Activated CD4-positive, CD25-positive, alpha-beta regulatory T cell (primary cell): Measurements from ENCODE around the gene PGBD5.
"Not testable (repeated sequence)": the region's sequence is repeated elsewhere in the genome, so short reads cannot be mapped to it uniquely, and the experiment has no call there.

Experiments
- DNase-seq, 4 experiments: peaks; one replicate each; lab custom pipeline; 2025; lab: John Stamatoyannopoulos, UW

PGBD5 gene, protein sequence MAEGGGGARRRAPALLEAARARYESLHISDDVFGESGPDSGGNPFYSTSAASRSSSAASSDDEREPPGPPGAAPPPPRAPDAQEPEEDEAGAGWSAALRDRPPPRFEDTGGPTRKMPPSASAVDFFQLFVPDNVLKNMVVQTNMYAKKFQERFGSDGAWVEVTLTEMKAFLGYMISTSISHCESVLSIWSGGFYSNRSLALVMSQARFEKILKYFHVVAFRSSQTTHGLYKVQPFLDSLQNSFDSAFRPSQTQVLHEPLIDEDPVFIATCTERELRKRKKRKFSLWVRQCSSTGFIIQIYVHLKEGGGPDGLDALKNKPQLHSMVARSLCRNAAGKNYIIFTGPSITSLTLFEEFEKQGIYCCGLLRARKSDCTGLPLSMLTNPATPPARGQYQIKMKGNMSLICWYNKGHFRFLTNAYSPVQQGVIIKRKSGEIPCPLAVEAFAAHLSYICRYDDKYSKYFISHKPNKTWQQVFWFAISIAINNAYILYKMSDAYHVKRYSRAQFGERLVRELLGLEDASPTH

DNA sequence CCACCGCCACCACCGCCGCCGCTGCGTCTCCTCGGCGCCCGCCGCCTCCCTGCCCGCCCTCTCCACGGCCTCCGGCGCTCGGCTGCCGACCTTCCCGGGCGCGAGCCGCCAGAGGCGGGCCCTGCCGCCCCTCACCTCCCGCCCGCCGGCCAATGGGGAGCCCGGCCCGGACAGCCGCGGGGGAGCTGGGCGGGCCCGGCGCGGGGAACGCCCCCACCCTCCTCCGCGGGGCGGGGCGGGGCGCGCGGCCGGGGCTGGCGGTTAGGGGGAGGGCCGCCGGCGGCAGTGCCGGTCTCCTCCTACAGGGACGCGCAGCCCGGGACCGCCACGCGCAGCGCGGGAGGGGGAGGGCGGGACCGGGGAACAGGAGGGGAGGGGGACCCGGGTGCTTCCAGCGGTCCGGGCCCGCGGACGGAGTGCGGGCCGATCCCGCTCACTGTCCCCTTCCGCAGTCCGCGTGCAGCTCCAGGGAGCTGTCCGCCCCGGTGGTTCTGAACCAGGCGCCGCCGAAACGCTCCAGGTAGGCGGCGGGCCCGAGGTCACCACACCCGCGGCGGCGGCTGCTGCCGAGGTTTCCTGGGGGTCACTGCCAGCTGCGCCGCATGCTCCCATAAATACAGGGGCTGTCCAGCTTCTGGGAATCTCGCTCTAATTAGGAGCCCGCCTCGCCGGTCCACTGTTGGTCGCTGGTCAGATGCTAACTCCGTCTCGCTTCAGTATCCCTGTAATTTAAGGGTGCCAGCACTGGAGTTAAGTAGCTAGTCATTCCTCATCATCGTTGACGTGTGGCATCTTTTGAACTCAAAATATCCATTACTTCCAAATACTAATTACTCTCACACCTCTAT, at the start of gene PGBD5:
TSS of gene PGBD5 (minus strand) at position 87 of the 848 bp plus-strand sequence. CDS start 404 bp downstream, outside the sequence.
- peak in 1 of 4 experiments; percentile 21 for DNase-seq

DNA sequence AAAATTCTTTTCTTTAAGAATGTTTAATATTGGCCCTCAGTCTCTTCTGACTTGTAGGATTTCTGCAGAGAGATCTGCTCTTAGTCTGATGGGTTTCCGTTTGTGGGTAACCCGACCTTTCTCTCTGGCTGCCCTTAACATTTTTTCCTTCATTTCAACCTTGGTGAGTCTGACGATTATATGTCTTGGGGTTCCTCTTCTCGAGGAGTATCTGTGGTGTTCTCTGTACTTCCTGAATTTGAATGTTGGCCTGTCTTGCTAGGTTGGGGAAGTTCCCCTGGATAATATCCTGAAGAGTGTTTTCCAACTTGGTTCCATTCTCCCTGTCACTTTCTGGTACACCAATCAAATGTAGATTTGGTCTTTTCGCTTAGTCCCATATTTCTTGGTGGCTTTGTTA, 48.8 kb upstream of the PGBD5 start:
- not testable (repeated sequence) for DNase-seq

DNA sequence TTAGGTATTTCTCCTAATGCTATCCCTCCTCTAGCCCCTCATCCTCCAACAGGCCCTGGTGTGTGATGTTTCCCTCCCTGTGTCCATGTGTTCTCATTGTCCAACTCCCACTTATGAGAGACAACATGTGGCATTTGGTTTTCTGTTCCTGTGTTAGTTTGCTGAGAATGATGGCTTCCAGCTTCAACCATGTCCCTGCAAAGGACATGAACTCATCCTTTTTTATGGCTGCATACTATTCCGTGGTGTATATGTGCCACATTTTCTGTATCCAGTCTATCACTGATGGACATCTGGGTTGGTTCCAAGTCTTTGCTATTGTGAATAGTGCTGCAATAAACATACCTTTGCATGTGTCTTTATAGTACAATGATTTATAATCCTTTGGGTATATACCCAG, 44.6 kb upstream of the PGBD5 start:
- DNase-seq = not testable (repeated sequence)

DNA sequence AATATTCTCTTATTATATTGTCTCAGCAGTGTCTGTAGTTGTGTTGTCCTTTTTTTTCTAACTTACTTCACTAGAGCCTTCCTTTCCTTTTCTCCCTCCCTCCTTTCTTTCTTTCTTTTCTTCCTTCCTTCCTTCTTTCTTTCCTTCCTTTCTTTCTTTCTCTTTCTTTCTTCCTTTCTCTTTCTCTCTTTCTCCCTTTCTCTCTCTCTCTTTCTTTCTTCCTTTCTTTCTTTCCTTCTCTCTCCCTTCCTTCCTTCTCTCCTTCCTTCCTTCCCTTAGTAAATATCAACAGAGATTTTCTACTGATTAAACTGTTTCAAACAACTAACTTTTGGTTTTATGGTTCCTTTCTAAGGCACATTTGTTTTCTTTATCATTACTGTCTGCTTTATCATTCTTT, 43.1 kb upstream of the PGBD5 start:
- DNase-seq = no peak

DNA sequence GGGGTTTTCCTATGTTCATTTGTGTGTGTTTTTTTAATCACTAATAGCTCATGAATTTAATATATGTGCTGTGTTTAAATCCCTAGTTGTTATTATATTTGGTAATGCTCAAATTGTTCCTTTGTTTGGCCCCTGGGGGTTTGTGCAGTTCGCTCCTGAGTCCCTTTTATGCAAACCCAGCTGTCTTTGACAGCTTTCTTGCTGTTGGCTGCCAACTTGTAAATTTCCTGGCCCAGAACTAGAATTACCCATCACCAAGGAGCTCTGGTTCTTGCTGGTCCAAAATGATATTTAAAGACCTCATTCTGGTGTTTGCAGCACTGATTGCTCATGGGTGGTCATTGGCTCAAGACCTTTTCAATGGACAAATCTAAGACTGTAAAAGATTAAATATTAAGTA, 39.6 kb upstream of the PGBD5 start:
- DNase-seq = no peak

DNA sequence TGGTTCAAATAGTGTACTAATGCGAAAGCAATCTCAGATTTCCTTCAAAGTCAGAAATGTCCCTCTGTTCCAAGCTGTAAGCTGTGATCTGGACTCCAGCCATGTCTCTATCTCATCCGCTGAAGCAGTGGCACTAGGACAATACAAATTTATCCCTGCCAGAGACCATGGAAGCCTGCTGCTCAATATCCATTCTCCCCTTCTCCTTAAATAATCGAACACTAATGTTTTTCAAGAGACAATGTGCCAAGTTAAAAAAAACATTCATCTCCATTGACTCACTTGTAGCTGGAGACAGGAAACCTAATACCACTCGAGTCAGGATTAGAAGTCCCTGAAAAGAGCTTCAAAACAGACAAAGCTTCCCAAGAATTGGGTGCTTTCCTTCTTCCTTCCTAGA, 38.5 kb upstream of the PGBD5 start:
- no peak for DNase-seq

DNA sequence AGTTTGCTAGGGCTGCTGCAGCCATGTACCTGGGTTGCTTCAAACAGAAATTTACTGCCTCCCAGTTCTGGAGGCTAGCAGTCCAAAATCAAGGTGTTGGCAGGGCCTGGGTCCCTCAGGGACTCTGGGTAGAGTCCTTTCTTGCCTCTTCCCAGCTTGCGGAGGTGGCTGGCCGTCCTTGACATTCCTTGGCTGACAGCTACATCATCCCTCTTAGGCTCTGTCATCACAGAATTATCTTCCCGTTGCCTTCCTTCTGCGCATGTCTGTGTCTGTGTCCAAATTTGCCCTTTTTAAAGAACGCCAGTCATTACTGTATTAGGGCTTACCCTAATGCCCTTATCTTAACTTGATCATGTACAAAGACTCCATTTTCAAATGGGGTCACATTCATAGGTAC, 37.6 kb upstream of the PGBD5 start:
- no peak for DNase-seq

DNA sequence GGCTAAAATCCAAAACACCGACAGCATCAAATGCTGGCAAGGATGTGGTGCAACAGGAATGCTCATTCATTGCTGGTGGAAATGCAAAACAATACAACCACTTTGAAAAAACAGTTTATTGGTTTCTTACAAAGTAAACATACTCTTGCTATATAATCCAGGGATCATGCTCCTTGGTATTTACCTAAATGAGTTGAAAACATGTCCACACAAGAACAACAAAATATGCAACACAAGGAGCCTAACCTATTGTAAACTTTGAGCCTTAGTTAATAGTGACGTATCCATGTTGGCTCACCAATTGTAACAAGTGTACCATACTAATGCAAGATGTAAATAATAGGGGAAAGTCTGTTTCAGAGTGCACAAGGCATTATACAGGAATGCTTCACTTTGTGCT, 37.2 kb upstream of the PGBD5 start:
- no peak for DNase-seq

DNA sequence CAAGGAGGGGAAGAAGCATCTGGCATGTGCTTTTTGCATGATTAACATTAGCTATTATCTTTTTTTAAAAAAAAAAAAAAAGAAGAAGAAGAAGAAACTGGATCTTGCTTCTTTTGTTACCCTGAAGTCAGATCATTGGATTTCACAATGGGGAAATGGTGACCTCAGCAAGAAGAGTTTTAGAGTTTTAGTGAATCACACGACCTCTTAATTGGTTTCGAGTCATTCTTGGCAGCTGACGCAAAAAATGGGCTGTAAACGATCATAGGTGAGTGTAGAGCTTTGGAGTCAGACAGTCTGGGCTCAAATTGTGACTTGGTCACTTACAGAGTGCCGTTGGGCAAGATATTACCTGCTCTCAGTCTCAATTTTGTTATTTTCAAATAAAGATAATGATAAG, 33.3 kb upstream of the PGBD5 start:
- no peak for DNase-seq

DNA sequence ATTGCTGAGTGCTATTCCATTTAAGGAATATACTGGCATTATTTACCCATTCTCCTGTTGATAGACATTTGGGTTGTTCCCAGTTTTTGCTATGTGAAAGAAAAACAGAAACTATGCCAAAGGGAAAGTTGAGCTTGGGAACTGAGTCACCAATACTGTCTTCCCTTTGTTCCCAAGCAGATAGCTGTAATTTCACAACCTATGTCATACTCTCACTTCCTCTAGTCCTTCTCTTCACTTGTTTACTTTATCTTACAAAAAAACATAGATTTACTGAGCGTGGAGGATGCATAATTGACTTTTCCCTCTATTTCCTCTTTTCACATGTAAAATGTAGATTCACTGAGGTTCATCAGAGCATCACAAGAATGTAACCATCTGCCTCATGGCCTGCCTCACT, 32.4 kb upstream of the PGBD5 start:
- DNase-seq = no peak

DNA sequence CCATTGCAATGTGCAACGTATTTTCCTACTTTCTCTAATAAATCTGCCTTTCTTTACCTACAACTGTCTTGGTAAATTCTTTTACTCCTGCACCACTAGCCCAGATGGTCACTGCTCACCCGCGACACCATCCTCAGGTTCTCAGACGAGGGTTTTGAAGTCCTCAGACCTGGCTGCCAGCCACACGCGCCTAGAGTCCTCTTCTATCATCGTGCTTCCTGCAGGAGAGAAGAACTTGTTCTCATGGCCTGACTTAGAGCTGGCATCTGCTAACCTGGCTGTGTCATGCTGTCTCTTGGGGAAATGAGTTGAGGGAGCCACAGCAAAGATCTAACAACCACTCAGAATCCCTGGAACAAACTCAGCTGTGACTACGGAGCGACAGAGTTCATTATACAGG, 30.3 kb upstream of the PGBD5 start:
- no peak for DNase-seq

DNA sequence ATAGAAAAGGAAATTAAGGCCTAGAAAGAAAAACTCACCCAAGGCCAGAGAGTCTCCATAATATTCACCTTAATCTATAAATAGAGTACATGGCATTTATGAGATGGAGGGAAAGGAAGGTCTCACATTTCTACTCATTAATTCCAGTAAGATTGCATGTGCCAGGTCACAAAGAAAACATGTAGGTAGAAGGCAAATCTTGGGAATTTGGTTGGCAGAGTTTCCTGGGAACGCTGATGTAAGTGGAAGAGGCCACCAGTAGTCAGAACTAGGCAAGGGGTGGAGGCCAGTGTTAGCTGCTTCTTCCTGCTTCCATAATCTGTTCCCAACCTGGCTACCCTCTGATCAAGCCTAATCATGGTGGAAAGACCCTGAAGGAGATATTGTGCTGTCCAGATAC, 29.2 kb upstream of the PGBD5 start:
- no peak for DNase-seq

DNA sequence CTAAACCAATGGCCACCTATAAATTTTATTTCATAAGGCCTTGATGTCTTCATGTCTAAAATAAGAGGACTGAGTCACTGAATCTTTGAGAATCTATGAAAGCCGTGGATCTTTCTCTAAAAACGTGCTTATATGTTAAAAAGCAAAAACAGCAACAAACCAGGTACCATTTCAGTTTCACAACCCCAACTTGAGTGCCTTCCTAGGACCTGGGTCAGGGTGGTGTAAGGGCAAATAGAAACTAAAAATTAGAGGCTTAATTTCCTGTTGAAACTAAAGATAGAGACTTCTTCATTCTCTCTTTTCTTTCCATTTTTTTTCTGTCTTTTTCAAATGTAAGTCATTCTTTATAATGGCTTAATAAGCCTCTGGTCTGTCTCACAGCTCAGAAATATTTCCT, 27.2 kb upstream of the PGBD5 start:
- DNase-seq = no peak

DNA sequence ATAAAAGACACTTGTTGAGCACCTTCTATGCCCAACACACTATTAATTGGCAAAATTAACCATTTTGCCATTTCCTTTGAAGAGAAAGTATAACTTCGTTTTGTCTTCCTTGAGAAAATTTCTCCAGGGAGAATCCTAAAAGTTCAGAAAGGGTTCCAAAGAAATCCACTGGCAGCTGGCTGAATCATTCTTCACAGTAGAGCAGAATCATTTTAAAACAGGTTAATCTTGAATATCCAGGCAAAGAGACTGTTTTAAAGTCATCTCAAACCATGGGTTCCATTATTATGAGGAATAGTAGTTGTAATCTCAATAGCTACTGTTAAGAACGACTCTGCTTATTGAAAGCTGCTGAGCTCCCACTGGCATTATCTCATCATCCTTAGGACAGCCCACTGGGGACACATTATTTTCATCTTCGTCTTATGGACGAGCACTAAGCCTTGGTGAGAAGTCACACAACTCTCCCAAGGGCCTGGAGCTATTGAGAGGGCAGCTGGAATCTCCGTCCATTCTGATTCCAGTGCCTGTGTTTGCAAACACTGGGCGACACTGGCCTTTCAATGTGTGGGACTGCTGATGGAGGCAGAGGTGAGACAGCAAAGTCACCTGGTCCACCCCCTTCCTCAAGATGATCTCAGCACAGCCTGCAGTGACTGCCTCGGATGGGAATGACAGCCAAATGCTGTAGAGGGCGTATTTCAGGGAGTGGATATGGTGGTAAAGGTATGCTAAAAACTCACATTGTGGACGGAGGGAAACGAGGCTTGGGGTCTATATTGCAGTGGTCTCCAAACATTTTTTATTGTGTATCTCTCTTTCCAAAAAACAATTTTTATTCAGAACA, 15.3 kb upstream of the PGBD5 start:
- no peak for DNase-seq

DNA sequence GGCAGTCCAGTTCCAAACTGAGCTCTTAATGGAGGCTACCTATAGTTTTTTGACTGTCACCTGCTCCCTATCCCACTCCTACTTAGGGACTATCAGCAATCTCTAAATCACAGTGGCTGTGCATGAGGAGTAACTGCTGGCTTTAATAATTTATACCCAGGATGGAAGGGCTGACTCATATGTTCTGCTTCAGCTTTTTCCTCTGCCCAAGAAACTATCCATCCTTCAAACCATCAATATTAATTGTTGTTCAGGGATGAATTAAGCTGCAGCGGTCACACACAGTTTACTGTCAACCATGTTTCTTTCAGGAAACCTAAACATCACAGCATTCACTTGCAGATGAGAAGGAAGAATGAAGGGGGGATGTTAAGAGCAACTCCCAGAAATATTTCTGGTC, 9.0 kb upstream of the PGBD5 start:
- DNase-seq = no peak

DNA sequence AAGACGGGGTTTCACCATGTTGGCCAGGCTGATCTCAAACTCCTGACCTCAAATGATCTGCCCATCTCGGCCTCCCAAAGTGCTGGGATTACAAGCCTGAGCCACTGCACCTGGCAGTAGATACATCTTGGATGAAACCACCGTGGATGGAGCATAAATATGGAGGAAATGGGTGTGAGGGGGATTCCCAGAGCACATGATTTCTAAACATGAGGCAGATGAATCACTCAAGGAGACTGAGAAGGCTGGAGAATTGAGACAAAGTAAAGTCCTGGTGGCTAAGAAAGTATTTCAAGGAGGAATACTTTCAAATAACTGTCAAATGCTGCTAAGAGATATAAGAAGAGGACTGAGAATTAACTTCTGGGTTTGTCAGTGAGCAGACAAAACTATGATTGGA, 5.4 kb upstream of the PGBD5 start:
- no peak for DNase-seq

DNA sequence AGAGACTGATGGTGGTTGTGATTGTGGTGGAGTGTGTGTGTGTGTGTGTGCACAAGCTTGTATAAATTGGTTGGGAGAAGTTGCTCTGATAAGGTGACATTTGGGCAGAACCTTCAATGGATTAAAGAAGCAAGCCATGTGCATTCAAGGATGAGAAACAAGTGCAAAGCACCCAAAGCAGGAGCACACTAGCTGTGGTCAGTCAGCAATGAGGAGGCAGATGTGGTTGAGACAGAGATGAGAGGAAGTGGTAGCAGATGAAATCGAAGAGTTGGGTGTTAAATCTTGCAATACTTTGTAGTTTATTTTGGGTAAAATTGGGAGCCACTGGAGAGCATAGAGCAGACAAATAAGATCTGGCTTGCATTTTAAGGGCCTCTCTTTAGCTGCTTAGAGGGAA, 4.4 kb upstream of the PGBD5 start:
- DNase-seq = no peak

DNA sequence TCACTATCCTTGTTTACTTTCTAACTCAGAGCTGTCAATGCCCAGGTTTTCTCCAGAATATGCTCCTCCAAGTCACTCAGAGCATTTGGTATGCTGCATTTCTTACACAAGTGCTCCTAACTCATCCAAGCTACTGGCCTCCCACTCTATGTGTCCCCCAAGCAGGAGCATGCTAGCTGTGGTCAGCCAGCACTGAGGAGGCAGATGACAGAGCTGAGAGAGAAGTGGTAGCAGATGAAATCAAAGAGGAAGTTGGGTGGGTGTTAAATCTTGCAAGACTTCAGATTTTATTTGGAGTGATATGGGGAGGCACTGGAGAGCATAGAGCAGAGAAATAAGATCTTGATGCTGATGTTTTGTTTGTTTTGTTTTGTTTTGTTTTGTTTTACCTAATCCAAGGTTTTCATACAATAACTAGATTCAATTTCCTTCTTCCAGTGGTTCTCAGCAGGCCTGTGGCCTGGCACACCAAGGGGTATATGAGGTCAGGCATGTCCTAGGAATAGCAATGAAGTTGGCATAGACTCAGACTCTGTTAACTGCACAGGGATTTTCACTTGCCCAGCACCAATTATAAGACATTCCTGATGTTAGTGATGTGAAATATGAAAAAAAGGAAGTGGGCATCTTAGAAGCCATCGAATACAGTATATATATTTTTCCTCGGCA, 3.1 kb upstream of the PGBD5 start:
- DNase-seq = no peak

DNA sequence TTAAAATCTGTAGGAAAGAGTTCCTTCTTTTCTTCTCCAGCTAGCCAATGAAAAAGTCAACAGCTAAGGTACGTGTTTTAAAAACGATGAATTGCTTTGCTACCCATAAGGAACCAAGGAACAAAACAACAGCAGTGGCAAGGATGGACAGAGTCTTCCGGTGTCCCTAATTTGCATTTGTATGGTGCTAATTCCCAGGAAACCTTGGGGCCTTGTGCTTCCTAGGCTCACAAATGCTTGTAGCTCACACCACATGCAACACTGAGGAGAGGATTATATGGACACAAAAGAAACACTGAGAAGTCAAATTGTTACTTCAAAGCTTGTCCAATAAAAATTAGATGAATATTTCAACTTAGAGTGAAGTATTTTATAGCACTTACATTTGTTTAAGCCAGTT, 1.8 kb upstream of the PGBD5 start:
- no peak for DNase-seq

DNA sequence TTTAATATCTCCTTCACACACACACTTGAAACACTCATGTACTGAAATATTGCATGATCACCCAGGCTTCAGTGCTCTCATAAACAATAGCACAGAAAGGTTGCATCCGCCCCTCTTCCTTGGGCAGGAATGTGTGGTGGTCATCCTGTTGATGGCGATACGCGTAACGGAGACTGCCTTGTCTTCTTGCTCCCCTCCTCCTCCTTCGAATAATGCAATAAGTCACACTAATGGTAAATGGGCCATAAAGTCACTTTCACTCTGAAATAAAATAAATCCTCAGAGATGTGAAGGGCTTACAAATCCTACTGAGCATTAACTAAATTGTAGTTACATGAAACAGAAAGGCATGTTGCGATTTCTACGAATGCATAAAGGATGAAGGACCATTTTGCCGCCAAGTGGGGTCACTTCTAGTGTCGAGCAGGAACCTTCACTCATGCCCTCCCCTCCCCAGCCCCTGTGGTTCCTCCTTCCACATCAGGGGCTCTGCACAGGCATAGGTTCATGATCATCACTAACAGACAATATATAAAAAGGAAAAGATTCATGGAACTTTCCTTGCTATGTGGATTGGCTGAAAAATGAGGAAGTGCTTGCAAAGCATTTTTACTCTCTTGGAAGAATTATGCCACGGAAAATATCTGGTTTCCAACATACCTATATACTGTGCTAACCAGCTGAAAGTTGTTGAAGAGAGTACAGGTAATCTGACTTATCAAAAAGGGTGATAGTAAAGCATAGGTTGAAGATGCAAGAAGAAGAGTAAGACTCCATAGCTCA, 1.2 kb upstream of the PGBD5 start:
- DNase-seq = no peak
